GM12892 (cell line): ENCODE data around the gene AIP.

Experiments
- POLR2A ChIP-seq: IDR thresholded peaks from 2 replicates; pipeline ENCODE4 v1.6.1; 2011; ENCODE audit warnings: low read depth, low read length, control low read depth
- POLR2AphosphoS5 ChIP-seq: IDR thresholded peaks from 2 replicates; pipeline ENCODE4 v1.6.1; 2011; ENCODE audit warnings: low read depth, low read length, control low read depth
- TAF1 ChIP-seq: IDR thresholded peaks from 2 replicates; pipeline ENCODE4 v1.6.1; 2011; ENCODE audit warnings: low read depth, mild to moderate bottlenecking, control low read depth, low read length, borderline replicate concordance

GRCh38 chr11:67458266-67458665 is 24.6 kb upstream of the AIP start:
- TF ChIP-seq POLR2A: no peak
- TF ChIP-seq POLR2AphosphoS5: no peak
- TF ChIP-seq TAF1: no peak
